ENCODE measurements around the gene PLCB2.

DNA sequence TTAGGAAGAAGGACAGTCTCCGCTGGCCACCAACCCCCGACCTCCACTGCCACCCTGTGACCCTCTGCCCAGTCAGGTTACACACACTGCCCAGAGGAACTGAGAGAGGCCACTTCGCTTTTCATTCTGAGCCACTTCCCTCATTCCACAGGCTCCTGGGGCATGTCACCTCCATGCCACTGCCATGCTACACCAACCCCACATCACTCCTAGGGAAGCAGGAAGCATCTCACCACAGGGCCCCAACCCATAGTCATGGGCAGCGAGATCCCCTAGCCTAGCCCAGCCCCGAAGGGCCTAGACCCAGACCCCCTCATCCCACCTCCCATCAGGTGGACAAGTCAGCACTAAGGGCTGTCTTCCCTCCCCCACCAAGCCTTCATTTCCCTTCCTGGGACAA, 1.4 kb downstream of the PLCB2 start:
- TF ChIP-seq, protein P1, sequence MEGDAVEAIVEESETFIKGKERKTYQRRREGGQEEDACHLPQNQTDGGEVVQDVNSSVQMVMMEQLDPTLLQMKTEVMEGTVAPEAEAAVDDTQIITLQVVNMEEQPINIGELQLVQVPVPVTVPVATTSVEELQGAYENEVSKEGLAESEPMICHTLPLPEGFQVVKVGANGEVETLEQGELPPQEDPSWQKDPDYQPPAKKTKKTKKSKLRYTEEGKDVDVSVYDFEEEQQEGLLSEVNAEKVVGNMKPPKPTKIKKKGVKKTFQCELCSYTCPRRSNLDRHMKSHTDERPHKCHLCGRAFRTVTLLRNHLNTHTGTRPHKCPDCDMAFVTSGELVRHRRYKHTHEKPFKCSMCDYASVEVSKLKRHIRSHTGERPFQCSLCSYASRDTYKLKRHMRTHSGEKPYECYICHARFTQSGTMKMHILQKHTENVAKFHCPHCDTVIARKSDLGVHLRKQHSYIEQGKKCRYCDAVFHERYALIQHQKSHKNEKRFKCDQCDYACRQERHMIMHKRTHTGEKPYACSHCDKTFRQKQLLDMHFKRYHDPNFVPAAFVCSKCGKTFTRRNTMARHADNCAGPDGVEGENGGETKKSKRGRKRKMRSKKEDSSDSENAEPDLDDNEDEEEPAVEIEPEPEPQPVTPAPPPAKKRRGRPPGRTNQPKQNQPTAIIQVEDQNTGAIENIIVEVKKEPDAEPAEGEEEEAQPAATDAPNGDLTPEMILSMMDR (conservative IDR thresholded peaks at IDR 0.05; ENCODE audit: low read length): no peak
- TF ChIP-seq EZH2phosphoT487 (IDR thresholded peaks at IDR 0.05; ENCODE audit: borderline replicate concordance): no peak

Measured in Loucy (cell line).